Astrocyte (in vitro differentiated cells and primary cell): ENCODE results near the gene CLVS2. TPM values are rescaled to one million over a fixed set of nuclear protein-coding genes. Genes with fewer than 3 reads are reported as not detected.

Source experiments
- DNase-seq: peaks from one replicate; pipeline ENCODE4 v3.0.0-alpha.2; 2010; ENCODE audit warnings: low read depth
- FAIRE-seq: peaks from 2 replicates; lab custom pipeline; 2011; peaks lifted over from hg19 to GRCh38; lab: Jason Lieb, UNC
- H2AFZ ChIP-seq: 2 replicates; pipeline ENCODE4 v1.6.0; 2012; ENCODE audit warnings: low read depth, low read length, inconsistent platforms
- H3K27ac ChIP-seq: 2 replicates; pipeline ENCODE4 v1.5.1; 2011; ENCODE audit warnings: low read depth, low read length, inconsistent platforms
- H3K27me3 ChIP-seq: 2 replicates; pipeline ENCODE4 v1.6.0; 2011; ENCODE audit warnings: low read length, inconsistent platforms; ENCODE audit not compliant: insufficient read depth
- H3K36me3 ChIP-seq: 2 replicates; pipeline ENCODE4 v1.5.1; 2011; ENCODE audit warnings: low read length, inconsistent platforms; ENCODE audit not compliant: insufficient read depth
- H3K4me1 ChIP-seq: 2 replicates; pipeline ENCODE4 v1.5.1; 2011; ENCODE audit warnings: low read length, inconsistent platforms; ENCODE audit not compliant: insufficient read depth
- H3K4me2 ChIP-seq: 2 replicates; pipeline ENCODE4 v1.6.0; 2012; ENCODE audit warnings: low read length, inconsistent platforms
- H3K4me3 ChIP-seq: 2 replicates; pipeline ENCODE4 v1.5.1; 2011; ENCODE audit warnings: low read depth, mild to moderate bottlenecking, low read length, inconsistent platforms; ENCODE audit not compliant: insufficient read depth
- H3K79me2 ChIP-seq: 2 replicates; pipeline ENCODE4 v1.6.0; 2012; ENCODE audit warnings: mild to moderate bottlenecking, low read length, inconsistent platforms; ENCODE audit not compliant: insufficient read depth
- H3K9ac ChIP-seq: 2 replicates; pipeline ENCODE4 v1.6.0; 2012; ENCODE audit warnings: mild to moderate bottlenecking, low read length, inconsistent platforms
- H3K9me3 ChIP-seq: 2 replicates; pipeline ENCODE4 v1.5.1; 2012; ENCODE audit warnings: low read depth, mild to moderate bottlenecking, low read length, inconsistent platforms; ENCODE audit not compliant: insufficient read depth
- H4K20me1 ChIP-seq: 2 replicates; pipeline ENCODE4 v1.6.0; 2012; ENCODE audit warnings: low read length, inconsistent platforms; ENCODE audit not compliant: insufficient read depth
- H3K27ac Mint-ChIP-seq: one replicate; pipeline ENCODE4 v1.8.0; 2021; ENCODE audit warnings: mild to moderate bottlenecking, mixed read lengths; ENCODE audit not compliant: unreplicated experiment
- H3K27me3 Mint-ChIP-seq: one replicate; pipeline ENCODE4 v1.8.0; 2021; ENCODE audit warnings: low read depth, mixed read lengths; ENCODE audit not compliant: unreplicated experiment
- H3K36me3 Mint-ChIP-seq: one replicate; pipeline ENCODE4 v1.8.0; 2021; ENCODE audit warnings: low read depth, mixed read lengths; ENCODE audit not compliant: unreplicated experiment
- H3K4me1 Mint-ChIP-seq: one replicate; pipeline ENCODE4 v1.8.0; 2021; ENCODE audit warnings: low read depth, mixed read lengths; ENCODE audit not compliant: unreplicated experiment
- H3K4me3 Mint-ChIP-seq: one replicate; pipeline ENCODE4 v1.8.0; 2021; ENCODE audit warnings: mild to moderate bottlenecking, moderate library complexity, mixed read lengths; ENCODE audit not compliant: unreplicated experiment
- H3K9me3 Mint-ChIP-seq: one replicate; pipeline ENCODE4 v1.8.0; 2021; ENCODE audit warnings: mild to moderate bottlenecking, mixed read lengths; ENCODE audit not compliant: unreplicated experiment
- CTCF ChIP-seq: IDR thresholded peaks from 2 replicates; pipeline ENCODE4 v1.5.1; 2011; ENCODE audit warnings: low read depth, mild to moderate bottlenecking, inconsistent platforms, low read length, moderate library complexity; ENCODE audit not compliant: insufficient read depth
- EZH2 ChIP-seq: IDR thresholded peaks from 2 replicates; pipeline ENCODE4 v1.6.1; 2012; ENCODE audit warnings: mild to moderate bottlenecking, low read length, inconsistent platforms; ENCODE audit not compliant: insufficient read depth
- total RNA-seq: library from RNA; stranded (reverse); gene quantifications from 2 replicates; pipeline ENCODE4 v1.2.1, GENCODE V29; 2021

Gene CLVS2
- total RNA-seq, 1 donor from 2014 or later = not detected

GRCh38 chr6:122994256-122994655, 1.8 kb upstream of the CLVS2 start:
- Histone ChIP-seq H3K9ac (no peak overlapping the region), H4K20me1 (no peaks in the 10 kb centered on the region), H3K79me2 (no peaks in the 10 kb centered on the region), H3K27ac (no peak overlapping the region), H3K36me3 (no peaks in the 10 kb centered on the region), H3K4me2 (no peak overlapping the region), H3K9me3 (no peaks in the 10 kb centered on the region), H2AFZ (no peak overlapping the region), H3K4me3 (no peak overlapping the region), H3K4me1 (no peaks in the 10 kb centered on the region), H3K27me3 (peaks cover 25% of the 10 kb centered on the region)
- no peak for FAIRE-seq
- TF ChIP-seq EZH2 = no peak
- no peak for TF ChIP-seq CTCF
- Mint-ChIP-seq H3K4me1 (no peaks in the 10 kb centered on the region), H3K9me3 (peaks cover 2% of the 10 kb centered on the region), H3K36me3 (peaks cover 2% of the 10 kb centered on the region), H3K27me3 (peaks cover 48% of the 10 kb centered on the region), H3K27ac (no peak overlapping the region), H3K4me3 (no peak overlapping the region)
- no peak for DNase-seq

DNA sequence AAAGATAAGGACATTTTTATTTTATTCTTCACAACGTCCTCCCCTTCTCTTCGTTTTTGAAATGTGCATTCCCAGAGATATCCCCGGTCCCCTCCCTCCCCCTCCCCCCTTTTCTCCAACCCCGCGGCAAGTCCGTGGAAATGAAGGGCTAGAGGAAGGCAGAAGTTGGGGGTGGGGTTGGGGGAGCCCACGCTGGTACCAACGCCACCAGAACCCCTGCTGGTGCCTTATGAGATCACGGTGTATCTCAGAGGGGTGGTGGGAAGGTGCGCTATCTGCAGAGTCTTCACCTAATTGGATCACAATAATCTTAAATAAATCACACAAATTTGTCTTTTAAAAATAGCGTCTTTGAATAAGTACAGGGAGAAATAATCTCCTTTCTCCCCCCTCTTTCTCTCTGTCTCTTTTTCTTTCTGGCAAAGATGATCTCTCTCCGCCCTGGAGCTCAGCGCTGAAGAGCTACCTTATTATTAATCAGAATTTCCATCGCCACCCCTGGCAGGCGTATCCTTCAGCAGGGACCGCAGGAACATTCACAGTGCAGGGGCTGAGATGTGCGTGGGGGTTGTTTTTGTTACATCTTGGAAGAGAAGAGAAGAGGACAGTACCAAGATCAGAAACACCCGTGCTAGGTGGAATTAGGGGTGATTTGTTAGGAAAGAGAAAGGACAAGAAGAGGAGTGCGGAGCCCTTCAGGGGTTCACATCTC, 915 bp downstream of the CLVS2 start:
- Histone ChIP-seq H2AFZ (peak overlapping the region; percentile 68), H3K79me2 (no peaks in the 10 kb centered on the region), H4K20me1 (no peaks in the 10 kb centered on the region), H3K4me3 (peak overlapping the region; percentile 54), H3K4me2 (peak overlapping the region; percentile 90), H3K27ac (no peak overlapping the region), H3K4me1 (no peaks in the 10 kb centered on the region), H3K9me3 (no peaks in the 10 kb centered on the region), H3K36me3 (no peaks in the 10 kb centered on the region), H3K9ac (no peak overlapping the region), H3K27me3 (peaks cover 25% of the 10 kb centered on the region)
- no peak for FAIRE-seq
- Mint-ChIP-seq H3K27ac (no peak overlapping the region), H3K36me3 (peaks cover 2% of the 10 kb centered on the region), H3K4me1 (no peaks in the 10 kb centered on the region), H3K9me3 (no peaks in the 10 kb centered on the region), H3K27me3 (peaks cover 55% of the 10 kb centered on the region), H3K4me3 (peak overlapping the region; percentile 77)
- TF ChIP-seq EZH2 (no peak), CTCF (no peak)
- no peak for DNase-seq

DNA sequence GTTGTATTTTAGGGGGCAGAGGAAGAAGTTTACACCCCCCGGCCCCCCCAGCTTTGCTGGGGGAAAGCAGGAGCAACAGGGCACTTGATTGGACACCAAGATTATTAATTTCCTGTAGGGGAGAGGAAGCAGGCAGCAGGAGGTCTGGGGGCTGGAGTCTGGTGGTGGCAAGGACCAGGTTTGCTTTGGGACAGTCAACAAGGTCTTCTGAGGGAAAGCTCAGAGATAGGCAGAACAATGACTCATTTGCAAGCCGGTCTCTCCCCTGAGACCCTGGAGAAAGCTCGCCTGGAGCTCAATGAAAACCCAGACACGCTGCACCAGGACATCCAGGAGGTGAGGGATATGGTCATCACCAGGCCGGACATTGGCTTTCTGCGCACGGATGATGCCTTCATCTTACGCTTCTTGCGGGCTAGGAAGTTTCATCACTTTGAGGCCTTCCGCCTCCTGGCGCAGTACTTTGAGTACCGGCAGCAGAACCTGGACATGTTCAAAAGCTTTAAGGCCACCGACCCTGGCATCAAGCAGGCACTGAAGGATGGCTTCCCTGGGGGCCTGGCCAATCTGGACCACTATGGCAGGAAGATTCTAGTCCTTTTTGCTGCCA, 1.6 kb downstream of the CLVS2 start:
- H3K27ac ChIP-seq = no peak overlapping the region
- Mint-ChIP-seq H3K4me1 (no peaks in the 10 kb centered on the region), H3K4me3 (no peak overlapping the region), H3K9me3 (no peaks in the 10 kb centered on the region), H3K27me3 (peaks cover 50% of the 10 kb centered on the region), H3K36me3 (peaks cover 2% of the 10 kb centered on the region), H3K27ac (no peak overlapping the region)
- H3K79me2 ChIP-seq = no peaks in the 10 kb centered on the region
- no peak for DNase-seq
- no peak overlapping the region for H3K4me3 ChIP-seq
- TF ChIP-seq EZH2 (no peak), CTCF (no peak)
- H3K4me1 ChIP-seq = no peaks in the 10 kb centered on the region
- no peak overlapping the region for H2AFZ ChIP-seq
- peaks cover 25% of the 10 kb centered on the region for H3K27me3 ChIP-seq
- no peak overlapping the region for H3K9ac ChIP-seq
- H3K9me3 ChIP-seq = no peaks in the 10 kb centered on the region
- no peaks in the 10 kb centered on the region for H3K36me3 ChIP-seq
- H4K20me1 ChIP-seq = no peaks in the 10 kb centered on the region
- H3K4me2 ChIP-seq = no peak overlapping the region
- no peak for FAIRE-seq
